IMR-90 (cell line): ENCODE data around the gene EGLN3. TPM values are rescaled to one million over a fixed set of nuclear protein-coding genes. Genes with fewer than 3 reads are reported as not detected.

ENCODE experiments used
- ATAC-seq: fragments of 200-7000 bp; cut with Tn5 transposase; 2 replicates; pipeline ENCODE4 v1.9.1; 2020; ENCODE audit warnings: low read depth, mild to moderate bottlenecking, moderate library complexity
- BruUV-seq: library from RNA; stranded (reverse); fragments of 400-500 nt; replicated peaks from 2 replicates; lab custom pipeline; 2021; lab: Mats Ljungman, UMichigan
- CTCF ChIA-PET: fragments of 300-600 bp; formaldehyde crosslinking; extraction: SDS; loops from one replicate; lab custom pipeline; 2021; ENCODE audit warnings: antibody characterized with exemption; lab: Yijun Ruan, JAX
- POLR2A ChIA-PET: fragments of 300-600 bp; sonication (Branson Sonifier 250); formaldehyde crosslinking; loops from one replicate; lab custom pipeline; 2022; ENCODE audit warnings: antibody characterized with exemption; ENCODE audit not compliant: unreplicated experiment; lab: Charles Lee
- DNase-seq: peaks from one replicate; pipeline ENCODE4 v3.0.0; 2013
- H2AFZ ChIP-seq: replicated peaks from 2 replicates; pipeline ENCODE3; 2013; ENCODE audit warnings: low read length, mild to moderate bottlenecking; ENCODE audit not compliant: poor library complexity
- H2AK5ac ChIP-seq: 2 replicates; pipeline ENCODE4 v1.6.1; 2013; ENCODE audit warnings: low read depth, low read length, inconsistent platforms
- H2AK9ac ChIP-seq: replicated peaks from 2 replicates; pipeline ENCODE3; 2013; ENCODE audit warnings: mild to moderate bottlenecking, low read depth, low read length, moderate library complexity; ENCODE audit not compliant: poor library complexity
- H2BK120ac ChIP-seq: 2 replicates; pipeline ENCODE4 v1.6.1; 2013; ENCODE audit warnings: low read depth, low read length, inconsistent platforms
- H2BK15ac ChIP-seq: 3 replicates; pipeline ENCODE4 v1.6.1; 2013; ENCODE audit warnings: low read depth, low read length, inconsistent platforms
- H2BK20ac ChIP-seq: 2 replicates; pipeline ENCODE4 v1.6.1; 2013; ENCODE audit warnings: low read depth, mild to moderate bottlenecking, inconsistent platforms, low read length, moderate library complexity
- H2BK5ac ChIP-seq: 2 replicates; pipeline ENCODE4 v1.6.1; 2013; ENCODE audit warnings: mild to moderate bottlenecking, low read depth, low read length, inconsistent platforms; ENCODE audit not compliant: poor library complexity, severe bottlenecking
- H3K14ac ChIP-seq: replicated peaks from 2 replicates; pipeline ENCODE4 v1.6.1; 2013; ENCODE audit warnings: low read depth, low read length, inconsistent platforms
- H3K18ac ChIP-seq: 2 replicates; pipeline ENCODE4 v1.6.1; 2013; ENCODE audit warnings: low read depth, low read length, control low read depth
- H3K23ac ChIP-seq: 2 replicates; pipeline ENCODE4 v1.6.1; 2013; ENCODE audit warnings: low read depth, low read length, inconsistent platforms
- H3K27ac ChIP-seq: 2 replicates; pipeline ENCODE4 v1.5.1; 2013; ENCODE audit warnings: mild to moderate bottlenecking, control low read depth, low read length; ENCODE audit not compliant: insufficient read depth
- H3K27me3 ChIP-seq: 2 replicates; pipeline ENCODE4 v1.6.1; 2013; ENCODE audit warnings: low read length; ENCODE audit not compliant: control insufficient read depth, insufficient read depth
- H3K36me3 ChIP-seq: 2 replicates; pipeline ENCODE4 v1.6.1; 2013; ENCODE audit warnings: low read length, mixed read lengths; ENCODE audit not compliant: control insufficient read depth, insufficient read depth
- H3K4ac ChIP-seq: 2 replicates; pipeline ENCODE4 v1.6.1; 2013; ENCODE audit warnings: low read depth, low read length, inconsistent platforms
- H3K4me1 ChIP-seq: 2 replicates; pipeline ENCODE4 v1.6.1; 2013; ENCODE audit warnings: low read length, mixed read lengths; ENCODE audit not compliant: control insufficient read depth, insufficient read depth
- H3K4me2 ChIP-seq: 2 replicates; pipeline ENCODE4 v1.6.1; 2013; ENCODE audit warnings: low read depth, mild to moderate bottlenecking, control low read depth, low read length, moderate library complexity
- H3K4me3 ChIP-seq: 2 replicates; pipeline ENCODE4 v1.5.1; 2013; ENCODE audit warnings: low read depth, mild to moderate bottlenecking, control low read depth, low read length, moderate library complexity; ENCODE audit not compliant: insufficient read depth
- H3K56ac ChIP-seq: 2 replicates; pipeline ENCODE4 v1.6.1; 2013; ENCODE audit warnings: low read length, inconsistent platforms; ENCODE audit not compliant: insufficient read depth; ENCODE audit errors: extremely low read depth
- H3K79me1 ChIP-seq, 2 experiments: 2 replicates each; pipeline ENCODE4 v1.6.1; 2013; ENCODE audit warnings: low read length in 2 of 2, inconsistent platforms in 1 of 2, low read depth in 1 of 2
- H3K9ac ChIP-seq: 2 replicates; pipeline ENCODE4 v1.6.1; 2013; ENCODE audit warnings: low read depth, low read length, control low read depth
- H3K9me1 ChIP-seq: 2 replicates; pipeline ENCODE4 v1.6.1; 2013; ENCODE audit warnings: low read length, inconsistent platforms; ENCODE audit not compliant: insufficient read depth
- H3K9me3 ChIP-seq: 2 replicates; pipeline ENCODE4 v1.6.1; 2013; ENCODE audit warnings: low read length; ENCODE audit not compliant: control insufficient read depth, insufficient read depth
- H4K20me1 ChIP-seq: 2 replicates; pipeline ENCODE4 v1.6.1; 2013; ENCODE audit warnings: low read length, inconsistent platforms; ENCODE audit not compliant: insufficient read depth
- H4K5ac ChIP-seq: 2 replicates; pipeline ENCODE4 v1.6.1; 2013; ENCODE audit warnings: mild to moderate bottlenecking, low read depth, low read length, control low read depth
- H4K8ac ChIP-seq, 2 experiments: 2 replicates each; pipeline ENCODE4 v1.6.1; 2013; ENCODE audit warnings: low read depth in 2 of 2, low read length in 2 of 2, control low read depth in 1 of 2, inconsistent platforms in 1 of 2
- H4K91ac ChIP-seq: 2 replicates; pipeline ENCODE4 v1.6.1; 2013; ENCODE audit warnings: low read depth, low read length, inconsistent platforms; ENCODE audit not compliant: insufficient read depth
- BHLHE40 ChIP-seq: fragments of 150-350 bp; IDR thresholded peaks from 2 replicates; pipeline ENCODE4 v1.6.1; 2016; ENCODE audit warnings: mild to moderate bottlenecking, low read depth, low read length
- CEBPB ChIP-seq: IDR thresholded peaks from 2 replicates; pipeline ENCODE4 v1.6.1; 2012; ENCODE audit warnings: low read depth, low read length, improper control_type of control experiment
- CHD1 ChIP-seq: IDR thresholded peaks from 2 replicates; pipeline ENCODE4 v1.6.1; 2012; ENCODE audit warnings: low read depth, low read length, improper control_type of control experiment
- CTCF ChIP-seq: conservative IDR thresholded peaks from 2 replicates; pipeline ENCODE4 v1.5.1; 2012; ENCODE audit warnings: mild to moderate bottlenecking, low read depth, low read length, improper control_type of control experiment
- ELK1 ChIP-seq: fragments of 150-350 bp; IDR thresholded peaks from 2 replicates; pipeline ENCODE4 v1.6.1; 2016; ENCODE audit warnings: low read depth, mild to moderate bottlenecking, low read length, moderate library complexity, borderline replicate concordance
- FOS ChIP-seq: fragments of 150-350 bp; IDR thresholded peaks from 2 replicates; pipeline ENCODE4 v1.6.1; 2016; ENCODE audit warnings: low read depth, low read length
- MAFK ChIP-seq: IDR thresholded peaks from 2 replicates; pipeline ENCODE4 v1.6.1; 2012; ENCODE audit warnings: low read depth, low read length, improper control_type of control experiment
- MAZ ChIP-seq: IDR thresholded peaks from 2 replicates; pipeline ENCODE4 v1.6.1; 2012; ENCODE audit warnings: low read depth, mild to moderate bottlenecking, low read length, improper control_type of control experiment, moderate library complexity, borderline replicate concordance
- MXI1 ChIP-seq: IDR thresholded peaks from 2 replicates; pipeline ENCODE4 v1.6.1; 2012; ENCODE audit warnings: low read depth, mild to moderate bottlenecking, low read length, moderate library complexity, borderline replicate concordance
- NFE2L2 ChIP-seq: fragments of 150-350 bp; IDR thresholded peaks from 2 replicates; pipeline ENCODE4 v1.6.1; 2016; ENCODE audit warnings: low read depth, mild to moderate bottlenecking, low read length
- POLR2A ChIP-seq: IDR thresholded peaks from 2 replicates; pipeline ENCODE4 v1.6.1; 2012; ENCODE audit warnings: mild to moderate bottlenecking, low read depth, low read length
- RAD21 ChIP-seq: IDR thresholded peaks from 2 replicates; pipeline ENCODE4 v1.6.1; 2012; ENCODE audit warnings: low read length, improper control_type of control experiment
- RCOR1 ChIP-seq: IDR thresholded peaks from 2 replicates; pipeline ENCODE4 v1.6.1; 2012; ENCODE audit warnings: mild to moderate bottlenecking, low read length, improper control_type of control experiment; ENCODE audit not compliant: insufficient replicate concordance
- RFX5 ChIP-seq: IDR thresholded peaks from 2 replicates; pipeline ENCODE4 v1.8.0; 2012; ENCODE audit warnings: low read depth, mild to moderate bottlenecking, low read length, moderate library complexity
- SMC3 ChIP-seq: fragments of 150-350 bp; IDR thresholded peaks from 2 replicates; pipeline ENCODE4 v1.6.1; 2016; ENCODE audit warnings: low read depth, mild to moderate bottlenecking, antibody characterized with exemption, low read length, moderate library complexity
- WGBS, 2 experiments: methylation state at CpG; one replicate each; pipeline versions ENCODE4 v1.1.5 to v1.1.7; 2013; ENCODE audit warnings: missing lambda C conversion rate in 2 of 2; ENCODE audit not compliant: insufficient read length in 1 of 2; ENCODE audit errors: extremely low coverage in 2 of 2; 5-methylcytosine and 5-hydroxymethylcytosine counted together
- dilution Hi-C: fragments of 300-500 bp; cut with HindIII; formaldehyde crosslinking; loops from one replicate; pipeline ENCODE4 v1.14.3; 2018; ENCODE audit warnings: low sequenced_read_pairs; ENCODE audit not compliant: unreplicated experiment
- in situ Hi-C: fragments of 300-500 bp; cut with MboI; formaldehyde crosslinking; loops from 3 replicates; pipeline ENCODE4 v1.14.3; 2019; ENCODE audit warnings: low sequenced_read_pairs, inconsistent platforms, mixed read lengths
- intact Hi-C: fragments of 100-400 bp; cut with micrococcal nuclease; formaldehyde crosslinking; loops from 2 replicates; pipeline ENCODE4 v1.10.0; 2022
- polyA plus RNA-seq, 3 experiments: library from polyadenylated mRNA; depleted of rRNA; stranded (reverse); fragments of >200 nt; gene quantifications; 2 replicates each; pipeline ENCODE4 v1.2.3, GENCODE V29; 2012; ENCODE audit warnings: low replicate concordance in 1 of 3
- total RNA-seq: library from RNA; depleted of rRNA; stranded (reverse); fragments of >200 nt; gene quantifications from 2 replicates; pipeline ENCODE4 v1.2.3, GENCODE V29; 2012
- TF ChIP-seq, protein P1 (sequence below): fragments of 150-350 bp; IDR thresholded peaks from 2 replicates; pipeline ENCODE4 v1.6.1; 2017; ENCODE audit warnings: mild to moderate bottlenecking, antibody characterized with exemption, low read length, low read depth

EGLN3 gene
- total and polyA plus RNA-seq, 2 of the 4 experiments (the other 2 are of a cell fraction) = under 0.01 to 0.03 TPM

DNA sequence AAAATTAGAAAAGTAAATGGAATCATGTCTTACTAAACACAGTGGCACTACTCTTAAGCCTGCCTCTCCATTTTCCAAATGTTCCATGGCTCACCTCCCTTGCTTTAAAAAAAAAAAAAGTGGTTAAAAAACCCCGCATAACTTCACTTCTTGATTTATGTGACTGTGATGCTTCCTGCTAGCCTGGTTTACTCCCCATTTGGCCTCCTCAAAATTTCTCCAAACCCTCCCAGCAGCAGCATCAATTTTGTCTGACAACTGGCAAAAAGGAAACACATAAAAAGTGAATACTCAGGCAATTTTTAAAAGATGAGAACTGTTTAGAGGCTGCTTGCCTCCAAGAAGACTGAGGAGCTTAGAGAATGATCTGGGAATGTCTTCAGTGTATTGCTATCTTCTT is 17.8 kb upstream of the EGLN3 start:
- no peak overlapping the region for H2BK15ac ChIP-seq
- intact Hi-C loops = no loop called here
- no peaks in the 10 kb centered on the region for H3K27me3 ChIP-seq
- H3K9ac ChIP-seq = no peak overlapping the region
- H3K56ac ChIP-seq = no peak overlapping the region
- H3K18ac ChIP-seq = no peak overlapping the region
- H3K9me3 ChIP-seq = no peaks in the 10 kb centered on the region
- WGBS, 2 experiments = no CpG with 5 or more reads among the region's 1 CpG
- H3K79me1 ChIP-seq = no peaks in the 10 kb centered on the region
- no peak overlapping the region for H3K4ac ChIP-seq
- no peak overlapping the region for H2AK5ac ChIP-seq
- H3K23ac ChIP-seq = no peak overlapping the region
- H3K14ac ChIP-seq = no peak overlapping the region
- H2AK9ac ChIP-seq = no peak overlapping the region
- no peak overlapping the region for H3K4me3 ChIP-seq
- ChIA-PET CTCF (interaction anchor here (1.3 kb wide), 1 partner anchor 10 kb away, joined by 5 read pairs; no protein-coding TSS in a partner anchor), POLR2A (no interaction called here)
- H2BK20ac ChIP-seq = no peak overlapping the region
- H2AFZ ChIP-seq = no peak overlapping the region
- no TSS peak for BruUV-seq
- H4K91ac ChIP-seq = no peak overlapping the region
- no peak overlapping the region for H3K27ac ChIP-seq
- no peaks in the 10 kb centered on the region for H3K9me1 ChIP-seq
- ATAC-seq (no peak), DNase-seq (no peak)
- in situ Hi-C loops = no loop called here
- no peak overlapping the region for H4K8ac ChIP-seq
- no peak overlapping the region for H2BK5ac ChIP-seq
- no peak overlapping the region for H2BK120ac ChIP-seq
- no peak overlapping the region for H4K5ac ChIP-seq
- no peaks in the 10 kb centered on the region for H4K20me1 ChIP-seq
- no peak overlapping the region for H3K4me2 ChIP-seq
- dilution Hi-C loops = no loop called here
- H3K36me3 ChIP-seq = no peaks in the 10 kb centered on the region
- no peaks in the 10 kb centered on the region for H3K4me1 ChIP-seq
- TF ChIP-seq, protein P1, sequence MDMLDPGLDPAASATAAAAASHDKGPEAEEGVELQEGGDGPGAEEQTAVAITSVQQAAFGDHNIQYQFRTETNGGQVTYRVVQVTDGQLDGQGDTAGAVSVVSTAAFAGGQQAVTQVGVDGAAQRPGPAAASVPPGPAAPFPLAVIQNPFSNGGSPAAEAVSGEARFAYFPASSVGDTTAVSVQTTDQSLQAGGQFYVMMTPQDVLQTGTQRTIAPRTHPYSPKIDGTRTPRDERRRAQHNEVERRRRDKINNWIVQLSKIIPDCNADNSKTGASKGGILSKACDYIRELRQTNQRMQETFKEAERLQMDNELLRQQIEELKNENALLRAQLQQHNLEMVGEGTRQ = no peak
- no peak for TF ChIP-seq MXI1
- TF ChIP-seq SMC3 = no peak
- TF ChIP-seq NFE2L2 = no peak
- no peak for TF ChIP-seq ELK1
- no peak for TF ChIP-seq RFX5
- TF ChIP-seq FOS = no peak
- TF ChIP-seq CEBPB = no peak
- no peak for TF ChIP-seq BHLHE40
- no peak for TF ChIP-seq MAFK
- TF ChIP-seq RCOR1 = no peak
- TF ChIP-seq POLR2A = no peak
- TF ChIP-seq RAD21 = no peak
- no peak for TF ChIP-seq MAZ
- no peak for TF ChIP-seq CTCF
- no peak for TF ChIP-seq CHD1
